Stimulated activated CD4-positive, alpha-beta T cell treated with anti-CD3 and anti-CD28 coated beads, Interleukin-12 subunit alpha, Interleukin-12 subunit beta, amount 100 ng/mL, for 24 hours (primary cell): ENCODE results near the gene COX6A2.

Experiments
- DNase-seq, 2 experiments: peaks; one replicate each; pipeline ENCODE4 v3.0.0-alpha.2; 2020; ENCODE audit warnings: low read depth in 2 of 2

Gene COX6A2

GRCh38 chr16:31428279-31428597 is at the start of gene COX6A2:
Gene COX6A2, minus strand, starts transcription at chr16:31428360. Its CDS starts 35 bp downstream, at chr16:31428325.
- DNase-seq = no peak

GRCh38 chr16:31477220-31478216 is 49.4 kb upstream of the COX6A2 start:
- DNase-seq = no peak

GRCh38 chr16:31476303-31477219 is 48.4 kb upstream of the COX6A2 start:
- peak; percentile 77 to 88 for DNase-seq

GRCh38 chr16:31475946-31476302 is 47.8 kb upstream of the COX6A2 start:
- no peak for DNase-seq

GRCh38 chr16:31474773-31475738 is 46.9 kb upstream of the COX6A2 start:
- DNase-seq = no peak

- DNase-seq = no peak
Measured at GRCh38 chr16:31474173-31474714, 46.1 kb upstream of the COX6A2 start.

- DNase-seq = no peak
Measured at GRCh38 chr16:31473264-31473984, 45.3 kb upstream of the COX6A2 start.

- no peak for DNase-seq
Measured at GRCh38 chr16:31472709-31473203, 44.6 kb upstream of the COX6A2 start.

- DNase-seq = no peak
Measured at GRCh38 chr16:31471875-31472708, 43.9 kb upstream of the COX6A2 start, which contains the start of gene TGFB1I1. Gene TGFB1I1, plus strand, starts transcription at chr16:31472152. Its CDS starts 37 bp downstream, at chr16:31472189.

- DNase-seq = no peak
Measured at GRCh38 chr16:31471241-31471874, 43.2 kb upstream of the COX6A2 start.

GRCh38 chr16:31470615-31471014 is 42.5 kb upstream of the COX6A2 start:
- no peak for DNase-seq

GRCh38 chr16:31467858-31468257 is 39.7 kb upstream of the COX6A2 start:
- no peak for DNase-seq

- DNase-seq = no peak
Measured at GRCh38 chr16:31467151-31467773, 39.1 kb upstream of the COX6A2 start.

- no peak for DNase-seq
Measured at GRCh38 chr16:31466381-31466841, 38.3 kb upstream of the COX6A2 start.

GRCh38 chr16:31465788-31466370 is 37.7 kb upstream of the COX6A2 start:
- DNase-seq = no peak

- no peak for DNase-seq
Measured at GRCh38 chr16:31464781-31465260, 36.7 kb upstream of the COX6A2 start.

- DNase-seq = no peak
Measured at GRCh38 chr16:31464348-31464769, 36.2 kb upstream of the COX6A2 start.
